G401 (cell line): ENCODE measurements around the gene DDX39B. TPM values are rescaled to one million over a fixed set of nuclear protein-coding genes. Genes with fewer than 3 reads are reported as not detected.
"Not testable (repeated sequence)": the region's sequence is repeated elsewhere in the genome, so short reads cannot be mapped to it uniquely, and the experiment has no call there.

Experiments used
- DNase-seq: peaks from one replicate; pipeline ENCODE4 v3.0.0-alpha.2; 2015; ENCODE audit warnings: low spot score
- in situ Hi-C: cut with HindIII; loops from 2 replicates; pipeline ENCODE4 v1.10.0; 2016; ENCODE audit warnings: low sequenced_read_pairs, mixed read lengths
- total RNA-seq: library from RNA; depleted of rRNA; stranded (reverse); fragments of >200 nt; shearing (Covaris generic); gene quantifications from 2 replicates; pipeline ENCODE4 v1.2.3, GENCODE V29; 2014; rRNA removed

The DDX39B gene
- total RNA-seq: 771 and 792 TPM in 2 replicates

- in situ Hi-C loops: loop anchor here (5.0 kb wide), 1 partner anchor 40 kb away; the partner anchor contains the start of gene LTB
Observed at GRCh38 chr6:31541658-31542521, at the start of gene DDX39B. DDX39B (minus strand) TSS chr6:31542003; CDS start chr6:31540532, 1,471 bp downstream.

GRCh38 chr6:31590691-31591090 is 48.9 kb upstream of the DDX39B start:
- DNase-seq, in situ Hi-C loops: not testable (repeated sequence)

More at GRCh38 chr6:31541658-31542521, at the start of gene DDX39B:
- peak; percentile 98 for DNase-seq

- no peak for DNase-seq
- in situ Hi-C loops: no loop called here
Observed at GRCh38 chr6:31588871-31589650, 47.3 kb upstream of the DDX39B start.

GRCh38 chr6:31587791-31588777 is 46.3 kb upstream of the DDX39B start:
- in situ Hi-C loops: no loop called here
- DNase-seq: no peak

DNA sequence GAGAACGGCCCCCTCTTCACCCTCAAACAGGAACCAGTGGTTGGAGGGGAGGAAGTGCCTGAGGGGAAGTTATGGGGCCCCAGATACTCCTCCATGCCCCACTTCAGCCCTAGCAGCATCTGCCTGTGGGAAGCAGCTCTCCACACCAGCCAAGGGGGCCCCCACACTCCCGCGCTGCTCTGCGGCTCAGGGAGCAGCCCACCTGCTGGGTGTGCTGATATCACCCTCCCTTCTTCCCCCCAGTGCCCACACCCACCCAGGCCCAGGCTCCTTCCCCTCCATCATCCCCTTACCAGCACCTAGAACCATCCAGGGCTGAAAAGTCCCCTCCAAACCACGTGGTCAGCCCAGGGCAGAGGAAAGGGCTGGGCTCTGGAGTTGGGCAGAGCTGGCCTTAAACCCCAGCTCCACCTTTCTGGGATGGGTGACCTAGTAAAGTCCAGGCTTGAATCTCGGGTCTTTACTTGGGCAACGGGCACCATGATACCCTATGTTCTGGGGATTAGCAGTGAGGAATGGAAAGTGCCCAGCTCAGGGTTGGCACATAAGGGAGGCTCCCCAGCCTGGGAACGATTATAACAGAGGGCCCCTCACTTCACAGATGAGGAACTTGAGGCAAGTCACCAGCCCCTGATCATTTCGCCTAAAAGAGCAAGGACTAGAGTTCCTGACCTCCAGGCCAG is 44.9 kb upstream of the DDX39B start:
- DNase-seq: no peak
- in situ Hi-C loops: no loop called here

DNA sequence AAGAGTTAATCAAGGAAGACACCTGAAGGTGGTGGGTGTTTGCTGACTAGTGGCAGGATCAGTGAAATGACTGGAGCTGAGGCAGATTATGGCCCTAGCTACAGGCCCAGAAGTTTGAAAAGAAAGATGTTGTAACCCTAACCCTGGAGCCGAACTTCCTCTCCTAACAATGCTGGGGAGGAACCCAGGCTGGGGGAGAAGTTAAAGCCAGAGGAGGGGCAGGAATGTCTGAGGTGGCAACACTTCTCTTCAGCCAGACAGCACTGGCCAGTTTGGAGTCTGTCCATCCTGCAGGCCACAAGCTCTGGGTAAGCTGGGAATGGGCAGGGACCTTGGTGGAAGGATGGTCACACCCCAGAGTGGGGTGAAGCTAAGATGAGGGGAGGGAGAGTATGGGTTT is 44.2 kb upstream of the DDX39B start, which contains the start of gene LST1:
TSS of gene LST1 (plus strand) at position 270 of the 400 bp plus-strand sequence. CDS start 1,023 bp downstream, outside the sequence.
- no peak for DNase-seq
- in situ Hi-C loops: no loop called here

- in situ Hi-C loops: no loop called here
- DNase-seq: no peak
Observed at GRCh38 chr6:31585491-31585890, 43.7 kb upstream of the DDX39B start.

DNA sequence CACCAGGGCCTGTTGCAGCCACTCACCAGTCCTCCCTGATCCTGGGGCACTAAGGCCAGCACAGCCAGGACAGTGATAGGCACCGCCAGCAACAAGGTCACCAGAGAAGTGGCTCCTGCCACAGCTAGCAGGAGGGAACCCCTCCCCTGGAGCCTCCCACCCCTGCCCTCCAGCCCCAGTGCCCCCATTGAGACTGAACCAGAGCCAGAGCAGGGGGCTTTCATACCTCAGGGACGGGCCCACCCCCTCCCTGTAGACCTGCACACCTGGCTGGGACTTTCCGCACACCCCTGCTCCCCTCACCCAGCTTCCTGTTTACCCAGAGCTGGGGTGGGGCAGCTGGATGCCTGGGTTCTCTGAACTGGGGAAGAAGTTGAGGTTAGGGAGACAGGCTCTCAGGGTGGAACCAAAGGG is 40.4 kb upstream of the DDX39B start, which contains the start of gene LTB:
TSS of gene LTB (minus strand) at position 195 of the 414 bp plus-strand sequence. CDS start at position 188, 7 bp downstream.
- DNase-seq: no peak
- in situ Hi-C loops: loop anchor here (5.0 kb wide), 1 partner anchor 40 kb away; the partner anchor contains the start of gene DDX39B

DNA sequence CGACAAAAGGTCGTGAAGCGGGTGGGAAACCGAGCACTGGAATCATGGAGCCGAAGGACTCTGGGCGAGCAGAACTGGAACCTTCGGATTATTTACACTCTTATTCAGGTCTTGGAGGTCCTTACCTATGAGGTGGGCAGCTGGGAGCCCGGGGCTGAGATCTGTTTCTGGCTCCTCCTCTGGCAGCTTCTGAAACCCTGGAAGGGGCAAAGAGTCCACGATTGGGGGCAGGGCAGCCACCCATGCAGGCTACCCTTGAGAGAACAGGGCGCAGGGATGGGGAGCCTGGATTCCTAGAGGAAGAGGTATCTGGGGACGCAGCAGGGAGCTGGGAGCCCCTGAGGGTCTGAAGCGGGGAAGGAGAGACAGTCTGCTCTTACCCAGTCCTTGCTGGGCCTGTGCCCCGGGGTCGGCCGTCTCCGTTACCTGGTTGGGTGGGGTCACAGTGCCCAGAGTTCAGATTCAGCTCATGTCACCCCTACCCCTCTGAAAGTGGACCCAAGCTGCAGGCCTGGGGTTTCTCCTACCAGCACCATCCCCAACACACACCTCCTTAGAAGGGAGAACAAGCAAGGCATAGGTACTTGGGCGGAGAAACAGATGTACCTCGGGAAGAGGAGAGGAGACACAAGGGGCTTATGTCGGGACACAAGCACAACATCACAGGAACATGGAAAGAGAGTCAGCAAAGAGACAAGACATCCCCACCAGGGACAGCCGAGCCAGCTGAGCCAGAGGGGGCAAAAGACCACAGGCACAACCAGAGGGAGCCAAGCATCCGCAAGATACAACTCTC is 39.8 kb upstream of the DDX39B start:
- peak; percentile 44 for DNase-seq
- in situ Hi-C loops: loop anchor here (5.0 kb wide), 1 partner anchor 39 kb away; the partner anchor contains the start of gene DDX39B

DNA sequence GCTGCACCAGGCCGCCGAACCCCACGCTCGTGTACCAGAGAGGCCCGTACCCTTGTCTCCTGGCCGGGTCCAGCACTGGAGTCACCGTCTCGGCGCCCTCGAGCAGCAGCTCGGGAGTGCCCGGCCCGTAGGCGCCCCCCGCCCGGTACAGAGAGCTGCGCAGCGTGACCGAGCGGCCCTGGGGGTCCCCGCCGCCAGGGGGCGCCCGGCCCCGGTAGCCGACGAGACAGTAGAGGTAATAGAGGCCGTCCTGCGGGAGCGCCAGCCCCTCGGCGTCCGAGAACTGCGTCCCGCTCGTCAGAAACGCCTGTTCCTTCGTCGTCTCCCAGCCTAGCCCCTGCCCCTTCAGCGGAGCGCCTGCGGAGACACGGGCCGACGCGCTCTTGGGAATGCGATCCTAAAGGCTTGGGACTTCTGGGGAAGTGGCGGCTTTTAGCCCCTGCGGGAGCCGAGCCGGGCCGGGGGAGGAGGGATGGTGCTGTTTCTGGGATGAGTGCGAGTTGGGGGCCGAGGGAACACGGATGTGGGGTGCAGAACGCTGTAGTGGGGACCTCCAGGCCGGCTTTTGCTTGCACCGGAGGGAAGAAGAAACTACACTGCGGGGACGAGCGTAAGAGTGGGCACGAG is 39.1 kb upstream of the DDX39B start:
- in situ Hi-C loops: loop anchor here (5.0 kb wide), 1 partner anchor 39 kb away; the partner anchor contains the start of gene DDX39B
- peak; percentile 79 for DNase-seq

DNA sequence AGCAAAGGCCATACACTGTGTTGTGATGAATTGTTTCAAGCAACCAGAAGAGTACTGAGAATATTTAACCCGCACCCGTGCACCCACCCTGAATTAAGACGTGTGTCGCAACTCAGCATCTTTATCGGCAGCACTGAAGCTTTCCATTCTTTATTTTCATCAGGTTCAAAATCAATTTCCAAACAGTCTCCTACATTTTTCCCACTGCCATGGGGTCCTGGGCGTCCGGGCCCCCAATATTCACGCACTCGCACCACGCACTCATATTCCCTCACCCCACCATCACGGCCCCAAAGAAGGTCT is 38.6 kb upstream of the DDX39B start:
- in situ Hi-C loops: loop anchor here (5.0 kb wide), 1 partner anchor 38 kb away; the partner anchor contains the start of gene DDX39B
- DNase-seq: no peak

- in situ Hi-C loops: loop anchor here (5.0 kb wide), 1 partner anchor 37 kb away; the partner anchor contains the start of gene DDX39B
- no peak for DNase-seq
Observed at GRCh38 chr6:31579546-31580437, 38.0 kb upstream of the DDX39B start.

DNA sequence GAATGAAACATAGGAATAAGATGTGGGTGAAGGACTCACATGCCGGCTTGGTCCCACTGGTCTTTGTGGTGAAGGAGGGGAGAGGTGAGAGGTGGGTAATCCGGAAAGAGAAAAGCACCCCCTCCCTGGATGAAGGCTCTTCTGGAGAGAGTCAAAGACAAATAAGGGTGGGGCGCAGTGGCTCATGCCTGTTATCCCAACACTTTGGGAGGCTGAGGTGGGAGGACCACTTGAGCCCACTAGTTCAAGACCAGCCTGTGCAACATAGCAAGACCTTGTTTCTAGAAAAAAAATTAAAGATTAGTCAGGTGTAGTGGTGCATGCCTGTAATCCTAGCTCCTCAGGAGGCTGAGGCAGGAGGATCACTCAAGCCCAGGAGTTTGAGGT is 37.3 kb upstream of the DDX39B start:
- DNase-seq: no peak
- in situ Hi-C loops: no loop called here

GRCh38 chr6:31578184-31579118 is 36.6 kb upstream of the DDX39B start:
- in situ Hi-C loops: no loop called here
- no peak for DNase-seq

DNA sequence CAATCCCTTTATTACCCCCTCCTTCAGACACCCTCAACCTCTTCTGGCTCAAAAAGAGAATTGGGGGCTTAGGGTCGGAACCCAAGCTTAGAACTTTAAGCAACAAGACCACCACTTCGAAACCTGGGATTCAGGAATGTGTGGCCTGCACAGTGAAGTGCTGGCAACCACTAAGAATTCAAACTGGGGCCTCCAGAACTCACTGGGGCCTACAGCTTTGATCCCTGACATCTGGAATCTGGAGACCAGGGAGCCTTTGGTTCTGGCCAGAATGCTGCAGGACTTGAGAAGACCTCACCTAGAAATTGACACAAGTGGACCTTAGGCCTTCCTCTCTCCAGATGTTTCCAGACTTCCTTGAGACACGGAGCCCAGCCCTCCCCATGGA is 35.8 kb upstream of the DDX39B start:
- DNase-seq: no peak
- in situ Hi-C loops: no loop called here
